ENCODE results near the gene BUB3. TPM values are rescaled to one million over a fixed set of nuclear protein-coding genes. Genes with fewer than 3 reads are reported as not detected.
A peak's percentile ranks its signal among the peaks of the same experiment; 100 is the strongest.

Gene BUB3
- 134 and 158 TPM in 2 replicates for total RNA-seq

- DNase-seq (ENCODE audit: low read depth): peak; percentile 99
- TF ChIP-seq CTCF (IDR thresholded peaks at IDR 0.05; ENCODE audit: insufficient read depth, low read depth, low read length): peak; percentile 21
- H3K4me3 ChIP-seq (ENCODE audit: low read depth, low read length): peak within 1 kb of the TSS; percentile 92
Measured at GRCh38 chr10:123154092-123154710, at the start of gene BUB3. BUB3 (plus strand) TSS chr10:123154402; CDS start chr10:123154918, 516 bp downstream.

- H3K4me3 ChIP-seq (ENCODE audit: low read depth, low read length): no peak overlapping the region
- no peak for TF ChIP-seq CTCF (IDR thresholded peaks at IDR 0.05; ENCODE audit: insufficient read depth, low read depth, low read length)
- DNase-seq (ENCODE audit: low read depth): no peak
Measured at GRCh38 chr10:123109466-123109865, 44.7 kb upstream of the BUB3 start.

- no peak for TF ChIP-seq CTCF (IDR thresholded peaks at IDR 0.05; ENCODE audit: insufficient read depth, low read depth, low read length)
- DNase-seq (ENCODE audit: low read depth): no peak
- H3K4me3 ChIP-seq (ENCODE audit: low read depth, low read length): no peak overlapping the region
Measured at GRCh38 chr10:123117644-123118417, 36.4 kb upstream of the BUB3 start.

GRCh38 chr10:123119081-123119480 is 35.1 kb upstream of the BUB3 start:
- no peak for TF ChIP-seq CTCF (IDR thresholded peaks at IDR 0.05; ENCODE audit: insufficient read depth, low read depth, low read length)
- H3K4me3 ChIP-seq (ENCODE audit: low read depth, low read length): no peak overlapping the region
- no peak for DNase-seq (ENCODE audit: low read depth)

GRCh38 chr10:123126246-123126645 is 28.0 kb upstream of the BUB3 start:
- no peak for TF ChIP-seq CTCF (IDR thresholded peaks at IDR 0.05; ENCODE audit: insufficient read depth, low read depth, low read length)
- no peak for DNase-seq (ENCODE audit: low read depth)
- no peak overlapping the region for H3K4me3 ChIP-seq (ENCODE audit: low read depth, low read length)

GRCh38 chr10:123129618-123130271 is 24.5 kb upstream of the BUB3 start:
- TF ChIP-seq CTCF (IDR thresholded peaks at IDR 0.05; ENCODE audit: insufficient read depth, low read depth, low read length): no peak
- H3K4me3 ChIP-seq (ENCODE audit: low read depth, low read length): no peak overlapping the region
- no peak for DNase-seq (ENCODE audit: low read depth)
